ENCODE measurements around the gene PFAS. TPM values are rescaled to one million over a fixed set of nuclear protein-coding genes. Genes with fewer than 3 reads are reported as not detected.
A peak's percentile ranks its signal among the peaks of the same experiment; 100 is the strongest.
"Not testable (repeated sequence)": the region's sequence is repeated elsewhere in the genome, so short reads cannot be mapped to it uniquely, and the experiment has no call there.

PFAS gene
- total RNA-seq, 4 donors from 2014 or later, result 0.75 to 24.9 (median 8.9) TPM

GRCh38 chr17:8209907-8210760 is 39.0 kb upstream of the PFAS start, which contains the start of gene AURKB:
Gene AURKB (minus strand): TSS chr17:8210575. CDS start chr17:8210224, 351 bp downstream.
- Histone ChIP-seq H3K4me3 (peak within 1 kb of the TSS; percentile 46 to 62 (median 58)), H3K27me3 (no peaks in the 10 kb centered on the region), H3K27ac (peak within 1 kb of the TSS; percentile 81 to 89 (median 86)), H3K36me3 (no peaks in the 10 kb centered on the region), H3K4me1 (peaks cover 7 to 18% (median 14%) of the 10 kb centered on the region in 4 donors), H3K9me3 (no peaks in the 10 kb centered on the region)
- in situ Hi-C loops (cut with MboI; ENCODE audit: low pct_ligation_motif_present in 1 of 4, low pct_unique_long_range_greater_than_20kb in 1 of 4, low sequenced_read_pairs in 3 of 4), result no loop called here
- DNase-seq, result peak; percentile 96
- intact Hi-C loops (cut with DNase I; ENCODE audit: low total_unique reads), result no loop called here
- 1% methylated on average over 35 of the region's 46 CpGs; no CpG with 5 or more reads in 1 of the 2 donors for WGBS, 2 donors (ENCODE audit: low coverage in 1 of 2)
- TF ChIP-seq POLR2A (IDR thresholded peaks at IDR 0.05), result peak; percentile 32
- TF ChIP-seq EP300 (IDR thresholded peaks at IDR 0.05; ENCODE audit: low read depth), result no peak
- TF ChIP-seq POLR2AphosphoS5 (IDR thresholded peaks at IDR 0.05), result peak; percentile 41 to 48 (median 41)

GRCh38 chr17:8210761-8211458 is 38.2 kb upstream of the PFAS start:
- TF ChIP-seq CTCF (IDR thresholded peaks at IDR 0.05) (no peak), EP300 (IDR thresholded peaks at IDR 0.05; ENCODE audit: low read depth) (no peak), POLR2A (IDR thresholded peaks at IDR 0.05) (no peak), POLR2AphosphoS5 (IDR thresholded peaks at IDR 0.05) (no peak)
- intact Hi-C loops (cut with DNase I; ENCODE audit: low total_unique reads), result no loop called here

GRCh38 chr17:8212312-8213180 is 36.5 kb upstream of the PFAS start:
- TF ChIP-seq EP300 (IDR thresholded peaks at IDR 0.05; ENCODE audit: low read depth), result no peak
- no peak for TF ChIP-seq POLR2A (IDR thresholded peaks at IDR 0.05)
- TF ChIP-seq CTCF (IDR thresholded peaks at IDR 0.05), result no peak
- TF ChIP-seq POLR2AphosphoS5 (IDR thresholded peaks at IDR 0.05), result no peak
- Histone ChIP-seq H3K36me3 (no peaks in the 10 kb centered on the region), H3K27ac (no peak overlapping the region), H3K4me1 (peaks cover 7 to 18% (median 14%) of the 10 kb centered on the region in 4 donors), H3K4me3 (no peak overlapping the region), H3K9me3 (no peaks in the 10 kb centered on the region), H3K27me3 (no peaks in the 10 kb centered on the region)
- 76 to 81% methylated on average over 4 to 14 of the region's 14 CpGs for WGBS, 2 donors (ENCODE audit: low coverage in 1 of 2)
- in situ Hi-C loops (cut with MboI; ENCODE audit: low pct_ligation_motif_present in 1 of 4, low pct_unique_long_range_greater_than_20kb in 1 of 4, low sequenced_read_pairs in 3 of 4) (no loop called here), intact Hi-C loops (cut with DNase I; ENCODE audit: low total_unique reads) (no loop called here)
- no peak for DNase-seq

More at GRCh38 chr17:8210761-8211458, 38.2 kb upstream of the PFAS start:
- in situ Hi-C loops (cut with MboI; ENCODE audit: low pct_ligation_motif_present in 1 of 4, low pct_unique_long_range_greater_than_20kb in 1 of 4, low sequenced_read_pairs in 3 of 4), result no loop called here
- DNase-seq, result no peak
- H3K4me3 ChIP-seq, result peak overlapping the region; percentile 46 to 62 (median 58)
- no peaks in the 10 kb centered on the region for H3K9me3 ChIP-seq
- H3K36me3 ChIP-seq, result no peaks in the 10 kb centered on the region
- WGBS, 2 donors (ENCODE audit: low coverage in 1 of 2), result 9 to 10% methylated on average over 18 to 22 of the region's 22 CpGs
- no peaks in the 10 kb centered on the region for H3K27me3 ChIP-seq
- H3K27ac ChIP-seq, result peak overlapping the region; percentile 81 to 89 (median 86)
- H3K4me1 ChIP-seq, result peaks cover 7 to 18% (median 14%) of the 10 kb centered on the region in 4 donors

- H3K27ac ChIP-seq; H3K4me3 ChIP-seq; H3K27me3 ChIP-seq; in situ Hi-C loops (cut with MboI; ENCODE audit: low pct_ligation_motif_present in 1 of 4, low pct_unique_long_range_greater_than_20kb in 1 of 4, low sequenced_read_pairs in 3 of 4); H3K9me3 ChIP-seq; H3K36me3 ChIP-seq; intact Hi-C loops (cut with DNase I; ENCODE audit: low total_unique reads); DNase-seq: not testable (repeated sequence)
- H3K4me1 ChIP-seq, result peaks cover 7 to 20% (median 14%) of the 10 kb centered on the region in 4 donors
- 80 to 86% methylated on average over 5 to 15 of the region's 15 CpGs for WGBS, 2 donors (ENCODE audit: low coverage in 1 of 2)
Measured at GRCh38 chr17:8214000-8214399, 35.1 kb upstream of the PFAS start.

Data from transverse colon (tissue), 4 donors.